HL-60 (cell line): ENCODE measurements around the gene ADGRG1.

Experiments
- CTCF ChIP-seq: IDR thresholded peaks from one replicate; pipeline ENCODE4 v1.5.1; 2011; ENCODE audit warnings: low read length, control low read depth, inconsistent platforms; ENCODE audit not compliant: insufficient read depth
- GABPA ChIP-seq: IDR thresholded peaks from 2 replicates; pipeline ENCODE4 v1.6.1; 2012; ENCODE audit warnings: low read depth
- POLR2AphosphoS5 ChIP-seq: IDR thresholded peaks from 2 replicates; pipeline ENCODE4 v1.6.1; 2012; ENCODE audit warnings: low read depth
- REST ChIP-seq: IDR thresholded peaks from 2 replicates; pipeline ENCODE4 v1.6.1; 2012; ENCODE audit warnings: low read depth; ENCODE audit not compliant: insufficient replicate concordance

DNA sequence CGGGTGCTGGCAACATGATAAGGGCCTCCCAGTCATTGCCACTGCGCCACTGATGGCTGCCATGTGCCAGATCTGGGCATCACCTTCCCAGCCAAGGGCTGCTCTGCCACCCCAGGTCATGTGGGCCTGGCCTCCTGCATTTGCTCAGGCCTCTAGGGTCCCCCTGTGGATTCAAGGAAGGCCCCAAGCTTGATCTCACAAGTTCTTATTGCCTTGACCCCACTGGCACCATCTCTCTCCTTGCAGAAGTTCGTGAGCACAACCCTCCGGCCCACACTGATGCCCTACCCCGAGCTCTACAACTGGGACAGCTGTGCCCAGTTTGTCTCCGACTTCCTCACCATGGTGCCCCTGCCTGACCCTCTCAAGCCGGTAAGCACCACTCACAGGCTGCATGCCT, 71.5 kb downstream of the ADGRG1 start:
- TF ChIP-seq POLR2AphosphoS5 (no peak), CTCF (no peak), REST (no peak), GABPA (no peak)
